KMS-11 (cell line): Measurements from ENCODE around the gene ZMYM4.

Experiments used
- H2AFZ ChIP-seq: fragments of 200-600 bp; sonication (generic); 2 replicates; pipeline ENCODE4 v1.6.1; 2016; ENCODE audit warnings: antibody characterized with exemption, mixed run types, low read depth
- H3K27ac ChIP-seq: fragments of 200-600 bp; sonication (generic); 2 replicates; pipeline ENCODE4 v1.6.1; 2016; ENCODE audit warnings: mild to moderate bottlenecking, mixed run types
- H3K27me3 ChIP-seq: fragments of 200-600 bp; sonication (generic); 2 replicates; pipeline ENCODE4 v1.6.1; 2017; ENCODE audit warnings: mild to moderate bottlenecking, low read depth, mixed run types, moderate library complexity; ENCODE audit not compliant: insufficient read depth
- H3K36me3 ChIP-seq: fragments of 200-600 bp; sonication (generic); 2 replicates; pipeline ENCODE4 v1.6.1; 2017; ENCODE audit warnings: mild to moderate bottlenecking, mixed run types; ENCODE audit not compliant: insufficient read depth
- H3K4me1 ChIP-seq: fragments of 200-600 bp; sonication (generic); 2 replicates; pipeline ENCODE4 v1.6.1; 2016; ENCODE audit warnings: mild to moderate bottlenecking, low read depth, mixed run types; ENCODE audit not compliant: poor library complexity, severe bottlenecking
- H3K4me2 ChIP-seq: fragments of 200-600 bp; sonication (generic); 2 replicates; pipeline ENCODE4 v1.7.0; 2016; ENCODE audit warnings: mild to moderate bottlenecking, mixed run types
- H3K4me3 ChIP-seq: fragments of 200-600 bp; sonication (generic); IDR thresholded peaks from 2 replicates; pipeline ENCODE4 v1.6.1; 2017; ENCODE audit warnings: low read depth, low read length, mixed read lengths; ENCODE audit not compliant: insufficient read depth
- H3K79me2 ChIP-seq: fragments of 200-600 bp; sonication (generic); 2 replicates; pipeline ENCODE4 v1.6.1; 2016; ENCODE audit warnings: low read depth, mixed run types; ENCODE audit not compliant: insufficient read depth
- H3K9ac ChIP-seq: fragments of 200-600 bp; sonication (generic); 2 replicates; pipeline ENCODE4 v1.6.1; 2016; ENCODE audit warnings: mild to moderate bottlenecking, mixed run types
- H4K20me1 ChIP-seq: fragments of 200-600 bp; sonication (generic); 2 replicates; pipeline ENCODE4 v1.6.1; 2016; ENCODE audit warnings: mild to moderate bottlenecking, mixed run types; ENCODE audit not compliant: insufficient read depth
- CTCF ChIP-seq: fragments of 200-600 bp; sonication (generic); conservative IDR thresholded peaks from 2 replicates; pipeline ENCODE4 v1.6.1; 2017; ENCODE audit warnings: low read depth, mild to moderate bottlenecking, antibody characterized with exemption, low read length, moderate library complexity, mixed read lengths

Gene ZMYM4

GRCh38 chr1:35401049-35401448, 132.5 kb downstream of the ZMYM4 start:
- no peak overlapping the region for H2AFZ ChIP-seq
- no peak overlapping the region for H3K4me2 ChIP-seq
- peaks cover 4% of the 10 kb centered on the region; the same call in 1 of the 2 replicates for H3K36me3 ChIP-seq
- no peak overlapping the region for H3K9ac ChIP-seq
- H3K4me1 ChIP-seq, result no peaks in the 10 kb centered on the region
- H3K27ac ChIP-seq, result no peak overlapping the region
- no peak for TF ChIP-seq CTCF
- no peaks in the 10 kb centered on the region for H3K79me2 ChIP-seq
- H3K27me3 ChIP-seq, result no peaks in the 10 kb centered on the region
- H3K4me3 ChIP-seq, result no peak overlapping the region
- no peaks in the 10 kb centered on the region for H4K20me1 ChIP-seq

- H3K27ac ChIP-seq, result no peak overlapping the region
- no peak for TF ChIP-seq CTCF
- no peaks in the 10 kb centered on the region for H3K27me3 ChIP-seq
- H3K4me1 ChIP-seq, result no peaks in the 10 kb centered on the region
- no peaks in the 10 kb centered on the region for H3K36me3 ChIP-seq
- no peak overlapping the region for H3K9ac ChIP-seq
- H3K4me3 ChIP-seq, result no peak overlapping the region
- no peak overlapping the region for H2AFZ ChIP-seq
- H3K4me2 ChIP-seq, result no peak overlapping the region
- H4K20me1 ChIP-seq, result no peaks in the 10 kb centered on the region
- no peaks in the 10 kb centered on the region for H3K79me2 ChIP-seq
Observed at GRCh38 chr1:35406103-35406502, 137.6 kb downstream of the ZMYM4 start.

- no peak overlapping the region for H3K9ac ChIP-seq
- H3K4me2 ChIP-seq, result no peak overlapping the region
- no peaks in the 10 kb centered on the region for H3K27me3 ChIP-seq
- H2AFZ ChIP-seq, result no peak overlapping the region
- H3K27ac ChIP-seq, result no peak overlapping the region
- H4K20me1 ChIP-seq, result no peaks in the 10 kb centered on the region
- H3K4me1 ChIP-seq, result no peaks in the 10 kb centered on the region
- no peak for TF ChIP-seq CTCF
- no peak overlapping the region for H3K4me3 ChIP-seq
- H3K36me3 ChIP-seq, result no peaks in the 10 kb centered on the region
- H3K79me2 ChIP-seq, result no peaks in the 10 kb centered on the region
Observed at GRCh38 chr1:35407743-35408142, 139.2 kb downstream of the ZMYM4 start.

GRCh38 chr1:35408925-35409324, 140.4 kb downstream of the ZMYM4 start:
- H3K9ac ChIP-seq, result no peak overlapping the region
- H2AFZ ChIP-seq, result no peak overlapping the region
- no peak overlapping the region for H3K27ac ChIP-seq
- H4K20me1 ChIP-seq, result no peaks in the 10 kb centered on the region
- no peaks in the 10 kb centered on the region for H3K27me3 ChIP-seq
- TF ChIP-seq CTCF, result no peak
- no peaks in the 10 kb centered on the region for H3K4me1 ChIP-seq
- no peak overlapping the region for H3K4me2 ChIP-seq
- no peak overlapping the region for H3K4me3 ChIP-seq
- H3K36me3 ChIP-seq, result no peaks in the 10 kb centered on the region
- no peaks in the 10 kb centered on the region for H3K79me2 ChIP-seq
